K562 (cell line): ENCODE results near the gene NTM. TPM values are rescaled to one million over a fixed set of nuclear protein-coding genes. Genes with fewer than 3 reads are reported as not detected.

Source experiments
- ATAC-seq: fragments of 200-7000 bp; cut with Tn5 transposase; 3 replicates; pipeline ENCODE4 v1.9.1; 2020; ENCODE audit warnings: moderate library complexity
- BruUV-seq: library from RNA; stranded (reverse); fragments of 400-500 nt; replicated peaks from 2 replicates; lab custom pipeline; 2021; lab: Mats Ljungman, UMichigan
- CTCF ChIA-PET: fragments of 300-600 bp; formaldehyde crosslinking; extraction: SDS; loops from one replicate; lab custom pipeline; 2021; ENCODE audit warnings: low intra/inter-chr PET ratio; lab: Yijun Ruan, JAX
- POLR2A ChIA-PET: fragments of 300-600, 350-650 bp; sonication (Branson Sonifier 250); formaldehyde crosslinking; extraction: SDS; loops from one replicate; lab custom pipeline; 2021; ENCODE audit warnings: antibody characterized with exemption, inconsistent platforms; lab: Yijun Ruan, JAX
- DNase-seq, 4 experiments: peaks; one replicate each; pipeline versions ENCODE4 v3.0.0 to v3.0.0-alpha.2; 2011 to 2018; ENCODE audit warnings: low spot score in 3 of 4, mixed read lengths in 3 of 4; ENCODE audit errors: extremely low read depth in 1 of 4
- FAIRE-seq: peaks from 2 replicates; lab custom pipeline; 2011; peaks lifted over from hg19 to GRCh38; lab: Jason Lieb, UNC
- H2AFZ ChIP-seq: 2 replicates; pipeline ENCODE4 v1.6.0; 2011; ENCODE audit warnings: low read depth, low read length, control low read depth, inconsistent platforms
- H3K27ac ChIP-seq: fragments of 200-600 bp; 3 replicates; pipeline ENCODE4 v1.8.0; 2011; ENCODE audit warnings: low read depth, mild to moderate bottlenecking, control low read depth, inconsistent platforms, low read length, moderate library complexity, mixed read lengths; ENCODE audit errors: extremely low read depth
- H3K27me3 ChIP-seq, 2 experiments: fragments of 300-600 bp in 1 of 2; 2 replicates in 1 of 2; 3 replicates in 1 of 2; pipeline versions ENCODE4 v1.6.0 to v1.8.0; 2011; ENCODE audit warnings: inconsistent platforms in 2 of 2, low read length in 2 of 2, mild to moderate bottlenecking in 1 of 2, mixed read lengths in 1 of 2, moderate library complexity in 1 of 2; ENCODE audit not compliant: control insufficient read depth in 2 of 2, insufficient read depth in 2 of 2
- H3K36me3 ChIP-seq: fragments of 300-600 bp; 3 replicates; pipeline ENCODE4 v1.8.0; 2011; ENCODE audit warnings: mild to moderate bottlenecking, low read length, inconsistent platforms; ENCODE audit not compliant: control insufficient read depth, insufficient read depth
- H3K4me1 ChIP-seq, 2 experiments: fragments of 200-600 bp in 1 of 2; replicated peaks in 1 of 2; 2 replicates in 1 of 2; 3 replicates in 1 of 2; pipeline versions ENCODE4 v1.5.1 to v1.8.0; 2011; ENCODE audit warnings: inconsistent platforms in 2 of 2, low read length in 2 of 2, mild to moderate bottlenecking in 1 of 2, mixed read lengths in 1 of 2, moderate library complexity in 1 of 2; ENCODE audit not compliant: control insufficient read depth in 2 of 2, insufficient read depth in 2 of 2
- H3K4me2 ChIP-seq: 2 replicates; pipeline ENCODE4 v1.6.1; 2011; ENCODE audit warnings: low read length, control low read depth, inconsistent platforms, mixed read lengths; ENCODE audit not compliant: insufficient read depth
- H3K4me3 ChIP-seq: fragments of 200-600 bp; sonication (generic), shearing (Covaris generic); 2 replicates; pipeline ENCODE4 v1.5.1; 2016; ENCODE audit warnings: control low read depth, inconsistent platforms
- H3K79me2 ChIP-seq: fragments of 200-600 bp; 3 replicates; pipeline ENCODE4 v1.8.0; 2011; ENCODE audit warnings: low read length, inconsistent platforms; ENCODE audit not compliant: control insufficient read depth, insufficient read depth
- H3K9ac ChIP-seq, 2 experiments: 2 replicates each; pipeline versions ENCODE4 v1.6.0 to v1.6.1; 2011; ENCODE audit warnings: low read depth in 2 of 2, low read length in 2 of 2, control low read depth in 1 of 2, inconsistent platforms in 1 of 2, mild to moderate bottlenecking in 1 of 2, mixed read lengths in 1 of 2; ENCODE audit not compliant: insufficient read depth in 1 of 2
- H3K9me1 ChIP-seq: one replicate; pipeline ENCODE4 v1.6.0; 2011; ENCODE audit warnings: inconsistent platforms, mild to moderate bottlenecking, low read length, moderate library complexity; ENCODE audit not compliant: control insufficient read depth, insufficient read depth
- H3K9me3 ChIP-seq: replicated peaks from 2 replicates; pipeline ENCODE4 v1.5.1; 2011; ENCODE audit warnings: low read depth, low read length, inconsistent platforms; ENCODE audit not compliant: control insufficient read depth, insufficient read depth
- H4K20me1 ChIP-seq: replicated peaks from 2 replicates; pipeline ENCODE4 v1.6.1; 2011; ENCODE audit warnings: low read length, inconsistent platforms, mixed read lengths; ENCODE audit not compliant: control insufficient read depth, insufficient read depth
- AFF1 ChIP-seq, 2 experiments: fragments of 450-650 bp; IDR thresholded peaks; 2 replicates each; pipeline ENCODE4 v1.6.1; 2018; ENCODE audit warnings: mild to moderate bottlenecking in 2 of 2, low read depth in 1 of 2; ENCODE audit not compliant: partially characterized antibody in 2 of 2
- IFI16 ChIP-seq: fragments of 250-450 bp; sonication (Bioruptor Pico); IDR thresholded peaks from 2 replicates; pipeline ENCODE4 v2.1.2; 2022; ENCODE audit warnings: mild to moderate bottlenecking, inconsistent platforms
- L3MBTL2 ChIP-seq: fragments of 450-650 bp; IDR thresholded peaks from 2 replicates; pipeline ENCODE4 v1.6.1; 2016; ENCODE audit warnings: mild to moderate bottlenecking, moderate library complexity
- NCOA6 ChIP-seq: fragments of 450-650 bp; IDR thresholded peaks from 2 replicates; pipeline ENCODE4 v1.6.1; 2017; ENCODE audit warnings: mild to moderate bottlenecking
- RAD51 ChIP-seq: fragments of 450-650 bp; IDR thresholded peaks from 2 replicates; pipeline ENCODE4 v1.7.1; 2016; ENCODE audit warnings: low read depth, mild to moderate bottlenecking, borderline replicate concordance
- RBM25 ChIP-seq: fragments of 200-400 bp; formaldehyde crosslinking; IDR thresholded peaks from 2 replicates; pipeline ENCODE4 v1.6.1; 2018; ENCODE audit warnings: low read length, low read depth, moderate library complexity; ENCODE audit not compliant: severe bottlenecking
- RHOXF2B ChIP-seq: fragments of 250-450 bp; sonication (Bioruptor Pico); conservative IDR thresholded peaks from 2 replicates; pipeline ENCODE4 v1.5.1; 2021
- SNAPC5 ChIP-seq: fragments of 250-450 bp; sonication (Bioruptor Pico); IDR thresholded peaks from 2 replicates; pipeline ENCODE4 v1.8.0; 2021; ENCODE audit warnings: moderate library complexity, mild to moderate bottlenecking, inconsistent platforms
- ZFP91 ChIP-seq: sonication (generic); formaldehyde crosslinking; IDR thresholded peaks from 2 replicates; pipeline ENCODE4 v1.8.0; 2022; ENCODE audit warnings: mild to moderate bottlenecking, missing genetic modification reagents
- ZNF57 ChIP-seq: fragments of 450-650 bp; formaldehyde crosslinking; IDR thresholded peaks from 2 replicates; pipeline ENCODE4 v1.4.0; 2020; ENCODE audit warnings: mild to moderate bottlenecking, moderate library complexity
- ZNF77 ChIP-seq: fragments of 250-450 bp; sonication (Bioruptor Pico); IDR thresholded peaks from 2 replicates; pipeline ENCODE4 v1.5.0; 2020
- WGBS: fragments of 100-300 bp; shearing (Covaris generic); methylation state at CpG from one replicate; pipeline ENCODE4 v1.1.6; 2016; ENCODE audit warnings: low coverage, mixed read lengths; ENCODE audit not compliant: insufficient coverage; ENCODE audit errors: missing lambda C conversion rate; 5-methylcytosine and 5-hydroxymethylcytosine counted together
- in situ Hi-C: fragments of 300-500 bp; cut with MboI; formaldehyde crosslinking; loops from 4 replicates; pipeline ENCODE4 v1.15.0; 2018; ENCODE audit warnings: inconsistent platforms, mixed read lengths
- intact Hi-C: fragments of 100-400 bp; cut with micrococcal nuclease; formaldehyde crosslinking; loops from 2 replicates; pipeline ENCODE4 v1.14.2; 2022
- polyA plus RNA-seq, 8 experiments: library from polyadenylated mRNA; depleted of rRNA in 4 of 8; stranded (reverse) in 5 of 8; unstranded in 3 of 8; fragments of >200 nt; fragmentation: Nextera tagmentation in 2 of 8; fragmentation: Illumina TruSeq in 1 of 8; extraction: Ambion mirVana in 2 of 8; extraction: Trizol in 1 of 8; gene quantifications; 2 replicates each; pipeline versions ENCODE4 v1.2.1 to v1.2.3, GENCODE V29; 2011 to 2014; ENCODE audit warnings: inconsistent platforms in 1 of 8, missing spikeins in 1 of 8
- total RNA-seq, 7 experiments: library from RNA; depleted of rRNA in 6 of 7; stranded (reverse); fragments of >200 nt in 6 of 7; fragmentation: Illumina TruSeq in 2 of 7; extraction: Trizol in 2 of 7; gene quantifications; 2 replicates each; pipeline versions ENCODE4 v1.2.1 to v1.2.3, GENCODE V29; 2011 to 2021; ENCODE audit warnings: low replicate concordance in 1 of 7
- TF ChIP-seq, protein P1 (sequence below), 2 experiments: fragments of 450-650 bp; IDR thresholded peaks; 2 replicates each; pipeline ENCODE4 v1.6.1; 2016
- TF ChIP-seq, protein P2 (sequence below): fragments of 250-450 bp; sonication (Bioruptor Pico); IDR thresholded peaks from 2 replicates; pipeline ENCODE4 v1.8.0; 2021; ENCODE audit warnings: mild to moderate bottlenecking, moderate library complexity

The NTM gene
- total and polyA plus RNA-seq, 9 of the 15 experiments (the other 6 are each of a cell fraction or from before 2014, with no cell fraction given): not detected

- Histone ChIP-seq H2AFZ (no peak overlapping the region), H3K9ac (no peak overlapping the region), H3K9me3 (0 out of 2 replicates have a peak, but pooled peaks cover 1% of the 10 kb centered on the region), H3K36me3 (no peaks in the 10 kb centered on the region), H3K27me3 (no peaks in the 10 kb centered on the region), H3K4me1 (no peaks in the 10 kb centered on the region), H3K9me1 (no peaks in the 10 kb centered on the region), H3K79me2 (no peaks in the 10 kb centered on the region), H4K20me1 (no peaks in the 10 kb centered on the region), H3K4me3 (no peak overlapping the region), H3K4me2 (no peak overlapping the region), H3K27ac (no peak overlapping the region)
- ChIA-PET POLR2A (no interaction called here), CTCF (no interaction called here)
- no TSS peak for BruUV-seq
- intact Hi-C loops: no loop called here
- under 1% methylated on average over 11 of the region's 12 CpGs for WGBS
- no peak for DNase-seq
- ATAC-seq: no peak
- in situ Hi-C loops: no loop called here
- FAIRE-seq: no peak
- TF ChIP-seq ZFP91 (no peak), NCOA6 (no peak), ZNF77 (CRISPR knock-in tag) (no peak), L3MBTL2 (no peak), IFI16 (CRISPR knock-in tag) (no peak), RBM25 (no peak), RHOXF2B (CRISPR knock-in tag) (no peak), ZNF57 (no peak), RAD51 (no peak), SNAPC5 (no peak), AFF1 (IDR thresholded peaks at IDR 0.05; ENCODE audit: low read depth in 1 of 2, partially characterized antibody in 2 of 2) (no peak)
- TF ChIP-seq, protein P1, sequence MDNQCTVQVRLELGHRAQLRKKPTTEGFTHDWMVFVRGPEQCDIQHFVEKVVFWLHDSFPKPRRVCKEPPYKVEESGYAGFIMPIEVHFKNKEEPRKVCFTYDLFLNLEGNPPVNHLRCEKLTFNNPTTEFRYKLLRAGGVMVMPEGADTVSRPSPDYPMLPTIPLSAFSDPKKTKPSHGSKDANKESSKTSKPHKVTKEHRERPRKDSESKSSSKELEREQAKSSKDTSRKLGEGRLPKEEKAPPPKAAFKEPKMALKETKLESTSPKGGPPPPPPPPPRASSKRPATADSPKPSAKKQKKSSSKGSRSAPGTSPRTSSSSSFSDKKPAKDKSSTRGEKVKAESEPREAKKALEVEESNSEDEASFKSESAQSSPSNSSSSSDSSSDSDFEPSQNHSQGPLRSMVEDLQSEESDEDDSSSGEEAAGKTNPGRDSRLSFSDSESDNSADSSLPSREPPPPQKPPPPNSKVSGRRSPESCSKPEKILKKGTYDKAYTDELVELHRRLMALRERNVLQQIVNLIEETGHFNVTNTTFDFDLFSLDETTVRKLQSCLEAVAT (IDR thresholded peaks at IDR 0.05): no peak
- TF ChIP-seq, protein P2, sequence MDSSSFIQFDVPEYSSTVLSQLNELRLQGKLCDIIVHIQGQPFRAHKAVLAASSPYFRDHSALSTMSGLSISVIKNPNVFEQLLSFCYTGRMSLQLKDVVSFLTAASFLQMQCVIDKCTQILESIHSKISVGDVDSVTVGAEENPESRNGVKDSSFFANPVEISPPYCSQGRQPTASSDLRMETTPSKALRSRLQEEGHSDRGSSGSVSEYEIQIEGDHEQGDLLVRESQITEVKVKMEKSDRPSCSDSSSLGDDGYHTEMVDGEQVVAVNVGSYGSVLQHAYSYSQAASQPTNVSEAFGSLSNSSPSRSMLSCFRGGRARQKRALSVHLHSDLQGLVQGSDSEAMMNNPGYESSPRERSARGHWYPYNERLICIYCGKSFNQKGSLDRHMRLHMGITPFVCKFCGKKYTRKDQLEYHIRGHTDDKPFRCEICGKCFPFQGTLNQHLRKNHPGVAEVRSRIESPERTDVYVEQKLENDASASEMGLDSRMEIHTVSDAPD: no peak
Observed at GRCh38 chr11:132185726-132186592, 815.5 kb downstream of the NTM start.
